Duodenal mucosa (tissue), 2 donors: ENCODE results near the gene UBR3.

Experiments used
- H3K27ac ChIP-seq: one replicate; pipeline ENCODE4 v1.7.0; 2013; ENCODE audit warnings: low read depth, low read length
- H3K27me3 ChIP-seq, 2 donors: one replicate each; pipeline ENCODE4 v1.7.0; 2013; ENCODE audit warnings: low read length in 2 of 2, control low read depth in 1 of 2; ENCODE audit not compliant: insufficient read depth in 2 of 2, control insufficient read depth in 1 of 2
- H3K36me3 ChIP-seq, 2 donors: one replicate each; pipeline ENCODE4 v1.7.0; 2013; ENCODE audit warnings: low read length in 2 of 2, control low read depth in 1 of 2; ENCODE audit not compliant: insufficient read depth in 2 of 2, control insufficient read depth in 1 of 2
- H3K4me1 ChIP-seq, 2 donors: one replicate each; pipeline ENCODE4 v1.7.0; 2013; ENCODE audit warnings: low read length in 2 of 2, control low read depth in 1 of 2; ENCODE audit not compliant: insufficient read depth in 2 of 2, control insufficient read depth in 1 of 2
- H3K4me3 ChIP-seq, 2 donors: one replicate each; pipeline ENCODE4 v1.7.0; 2013; ENCODE audit warnings: low read length in 2 of 2, low read depth in 1 of 2
- H3K9ac ChIP-seq, 2 donors: one replicate each; pipeline ENCODE4 v1.7.0; 2013; ENCODE audit warnings: low read length in 2 of 2, low read depth in 1 of 2
- H3K9me3 ChIP-seq, 2 donors: one replicate each; pipeline ENCODE4 v1.7.0; 2013; ENCODE audit warnings: low read length in 2 of 2, control low read depth in 1 of 2; ENCODE audit not compliant: control insufficient read depth in 1 of 2

UBR3 gene

GRCh38 chr2:169822036-169822435, 5.2 kb upstream of the UBR3 start:
- no peak overlapping the region for H3K4me3 ChIP-seq
- no peaks in the 10 kb centered on the region for H3K27me3 ChIP-seq
- peaks cover 14 to 16% of the 10 kb centered on the region in 2 donors for H3K4me1 ChIP-seq
- H3K9ac ChIP-seq: no peak overlapping the region
- no peaks in the 10 kb centered on the region for H3K9me3 ChIP-seq
- H3K36me3 ChIP-seq: peaks cover 9 to 21% of the 10 kb centered on the region in 2 donors
- H3K27ac ChIP-seq: no peak overlapping the region

DNA sequence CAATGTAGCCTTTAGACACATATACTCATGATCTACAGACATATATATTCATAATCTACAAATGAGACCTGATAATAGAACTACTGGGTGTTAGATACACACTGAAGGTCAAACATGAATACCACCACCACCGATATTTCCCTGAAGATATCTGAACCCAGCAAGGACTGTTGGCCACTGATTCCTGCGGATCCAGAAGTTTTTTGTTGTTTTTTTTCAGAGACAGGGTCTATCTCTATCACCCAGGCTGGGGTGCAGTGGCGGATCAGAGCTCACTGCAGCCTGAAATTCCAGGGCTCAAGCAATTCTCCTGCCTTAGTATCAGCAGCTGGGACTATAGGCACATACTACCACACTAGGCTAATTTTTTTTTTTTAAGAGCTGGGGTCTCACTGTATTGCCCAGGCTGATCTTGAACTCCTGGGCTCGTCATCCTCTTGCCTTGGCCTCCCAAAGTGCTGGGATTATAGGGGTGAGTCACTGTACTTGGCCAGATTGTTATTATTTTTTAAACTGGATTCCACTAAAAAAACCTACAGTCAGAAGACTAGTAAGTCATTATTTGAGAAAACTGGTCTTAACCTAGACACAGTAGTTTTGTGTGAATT, 4.4 kb upstream of the UBR3 start:
- Histone ChIP-seq H3K27me3 (no peaks in the 10 kb centered on the region), H3K9ac (no peak overlapping the region), H3K36me3 (peaks cover 7 to 19% of the 10 kb centered on the region in 2 donors), H3K27ac (no peak overlapping the region), H3K4me3 (no peak overlapping the region), H3K4me1 (peaks cover 15 to 16% of the 10 kb centered on the region in 2 donors), H3K9me3 (no peaks in the 10 kb centered on the region)

DNA sequence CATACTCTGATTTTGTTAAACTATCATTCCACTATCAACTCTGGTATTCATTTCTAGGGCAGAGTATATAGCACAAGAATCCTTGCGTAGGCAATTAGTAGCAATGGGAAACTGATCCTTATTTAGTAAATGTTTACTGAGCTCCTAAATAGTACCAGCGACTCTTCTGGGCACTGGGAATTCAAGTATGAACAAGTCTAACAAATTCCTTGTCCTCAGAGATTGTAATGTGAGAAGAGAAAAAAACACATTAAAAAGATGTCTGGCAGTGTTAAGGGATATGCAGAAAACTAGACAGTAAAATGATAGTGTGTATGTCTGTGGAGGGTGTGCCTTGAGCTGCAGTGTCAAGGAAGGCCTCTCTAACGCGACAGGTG, 3.3 kb upstream of the UBR3 start:
- Histone ChIP-seq H3K27ac (no peak overlapping the region), H3K4me1 (peaks cover 22 to 25% of the 10 kb centered on the region in 2 donors), H3K9me3 (no peaks in the 10 kb centered on the region), H3K9ac (peak overlapping the region; percentile 63 to 77), H3K4me3 (peak overlapping the region; percentile 77 to 89), H3K27me3 (no peaks in the 10 kb centered on the region), H3K36me3 (peaks cover 0 to 8% of the 10 kb centered on the region in 2 donors)

- Histone ChIP-seq H3K4me3 (peak within 1 kb of the TSS; percentile 77 to 89), H3K9ac (peak within 1 kb of the TSS; percentile 63 to 77), H3K9me3 (no peaks in the 10 kb centered on the region), H3K36me3 (peaks cover 0 to 6% of the 10 kb centered on the region in 2 donors), H3K4me1 (peaks cover 25 to 26% of the 10 kb centered on the region in 2 donors), H3K27me3 (no peaks in the 10 kb centered on the region), H3K27ac (peak within 1 kb of the TSS; percentile 57)
These were observed 2.6 kb upstream of the UBR3 start, which contains the start of gene METTL5 for GRCh38 chr2:169824373-169825333. Gene METTL5, minus strand, starts transcription at chr2:169824905. Its CDS starts 308 bp downstream, at chr2:169824597.

- H3K4me3 ChIP-seq: peak overlapping the region; percentile 79 to 91
- H3K4me1 ChIP-seq: peaks cover 17 to 25% of the 10 kb centered on the region in 2 donors
- H3K27me3 ChIP-seq: no peaks in the 10 kb centered on the region
- peak overlapping the region; percentile 62 to 79 for H3K9ac ChIP-seq
- peak overlapping the region; percentile 86 for H3K27ac ChIP-seq
- no peaks in the 10 kb centered on the region for H3K36me3 ChIP-seq
- H3K9me3 ChIP-seq: no peaks in the 10 kb centered on the region
These were observed 1.0 kb downstream of the UBR3 start for GRCh38 chr2:169828141-169828811.

GRCh38 chr2:169834401-169834800, 7.1 kb downstream of the UBR3 start:
- H3K9me3 ChIP-seq: no peaks in the 10 kb centered on the region
- no peaks in the 10 kb centered on the region for H3K36me3 ChIP-seq
- H3K4me3 ChIP-seq: no peak overlapping the region
- no peaks in the 10 kb centered on the region for H3K27me3 ChIP-seq
- no peak overlapping the region for H3K9ac ChIP-seq
- H3K4me1 ChIP-seq: no peaks in the 10 kb centered on the region
- no peak overlapping the region for H3K27ac ChIP-seq

GRCh38 chr2:169838743-169839489, 11.7 kb downstream of the UBR3 start:
- H3K36me3 ChIP-seq: peaks cover 0 to 6% of the 10 kb centered on the region in 2 donors
- H3K4me1 ChIP-seq: peaks cover 7 to 10% of the 10 kb centered on the region in 2 donors
- no peak overlapping the region for H3K9ac ChIP-seq
- no peaks in the 10 kb centered on the region for H3K27me3 ChIP-seq
- H3K4me3 ChIP-seq: no peak overlapping the region
- H3K9me3 ChIP-seq: no peaks in the 10 kb centered on the region
- no peak overlapping the region for H3K27ac ChIP-seq

DNA sequence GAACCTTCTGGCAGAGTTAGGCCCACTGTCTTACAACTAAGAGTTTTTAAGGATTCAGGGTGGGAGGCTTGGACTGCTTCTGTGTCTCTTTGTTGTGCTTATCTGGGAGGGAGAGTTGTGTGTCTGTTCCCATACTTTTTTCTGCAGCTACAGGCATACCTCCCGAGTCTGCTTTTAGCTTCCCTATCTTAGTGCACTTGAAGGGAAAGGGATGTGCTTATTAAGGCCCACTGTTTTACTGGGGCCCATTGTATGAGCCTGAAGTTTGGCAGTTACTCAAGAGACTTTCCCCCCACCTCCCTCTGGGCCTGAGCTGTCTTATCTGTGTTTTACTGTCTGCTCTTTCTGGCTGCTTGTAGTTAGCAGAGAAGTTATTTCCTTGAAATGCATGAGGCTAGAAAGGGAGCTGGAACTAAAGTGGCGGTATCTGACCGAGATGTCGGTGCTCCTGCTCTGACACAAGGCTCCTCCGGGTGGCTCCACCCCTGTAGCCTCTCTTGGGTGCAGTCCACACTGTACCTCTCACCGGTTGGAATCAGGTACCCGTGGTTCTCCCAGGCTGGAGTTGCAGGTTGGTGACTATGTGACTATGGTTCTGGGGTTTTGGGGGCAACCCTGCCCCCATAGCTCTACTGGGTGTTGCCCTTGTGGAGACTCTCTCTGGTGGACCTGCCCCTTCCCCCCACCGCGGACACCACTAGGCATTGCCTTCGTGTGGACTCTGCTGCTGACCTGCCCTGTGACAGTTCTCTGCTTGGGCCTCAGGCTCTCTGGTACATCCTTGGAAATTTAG, 12.9 kb downstream of the UBR3 start:
- Histone ChIP-seq H3K9ac (no peak overlapping the region), H3K4me3 (no peak overlapping the region), H3K27ac (no peak overlapping the region), H3K27me3 (no peaks in the 10 kb centered on the region), H3K9me3 (no peaks in the 10 kb centered on the region), H3K4me1 (peaks cover 7 to 10% of the 10 kb centered on the region in 2 donors), H3K36me3 (peaks cover 0 to 6% of the 10 kb centered on the region in 2 donors)

DNA sequence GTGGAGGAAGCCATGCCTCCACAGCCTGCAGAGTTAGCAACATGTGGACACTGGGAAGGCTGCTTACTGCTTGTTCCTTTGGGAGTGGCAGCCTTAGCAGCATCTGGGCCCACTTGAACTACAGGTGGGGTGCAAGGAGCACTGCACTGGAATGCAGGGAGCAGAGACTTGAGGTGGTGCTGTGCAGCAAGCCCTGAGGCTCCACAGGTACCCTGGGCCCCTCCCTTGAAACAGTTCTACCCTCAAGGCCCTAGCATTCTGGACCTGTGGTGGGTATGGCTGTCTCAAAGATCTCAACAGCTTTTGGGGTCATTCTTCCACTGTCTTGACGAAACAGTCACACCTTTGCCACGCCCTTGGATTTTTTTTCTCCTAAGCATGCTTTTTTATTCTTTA, 13.5 kb downstream of the UBR3 start:
- Histone ChIP-seq H3K9me3 (no peaks in the 10 kb centered on the region), H3K27me3 (no peaks in the 10 kb centered on the region), H3K36me3 (peaks cover 0 to 6% of the 10 kb centered on the region in 2 donors), H3K4me1 (peaks cover 7 to 10% of the 10 kb centered on the region in 2 donors), H3K4me3 (no peak overlapping the region), H3K9ac (no peak overlapping the region), H3K27ac (no peak overlapping the region)
